WERI-Rb-1 (cell line): ENCODE results near the gene SLC16A13.

ENCODE experiments used
- DNase-seq: peaks from one replicate; pipeline ENCODE4 v3.0.0-alpha.2; 2020
- H3K27ac ChIP-seq: fragments of 250-450 bp; sonication (Bioruptor Pico); 2 replicates; pipeline ENCODE4 v1.5.1; 2020; ENCODE audit warnings: mild to moderate bottlenecking, moderate library complexity
- H3K27me3 ChIP-seq: fragments of 250-450 bp; sonication (Bioruptor Pico); 2 replicates; pipeline ENCODE4 v1.5.1; 2021; ENCODE audit warnings: mild to moderate bottlenecking, low read depth, moderate library complexity; ENCODE audit not compliant: insufficient read depth, severe bottlenecking
- H3K36me3 ChIP-seq: fragments of 250-450 bp; sonication (Bioruptor Pico); 2 replicates; pipeline ENCODE4 v1.5.1; 2020; ENCODE audit warnings: mild to moderate bottlenecking, moderate library complexity
- H3K4me3 ChIP-seq: 2 replicates; pipeline ENCODE4 v1.5.1; 2011; ENCODE audit warnings: low read depth, mild to moderate bottlenecking, control low read depth, low read length
- H3K9me3 ChIP-seq: fragments of 250-450 bp; sonication (Bioruptor Pico); 2 replicates; pipeline ENCODE4 v1.5.1; 2021; ENCODE audit warnings: mild to moderate bottlenecking, moderate library complexity; ENCODE audit not compliant: severe bottlenecking
- CTCF ChIP-seq: IDR thresholded peaks from 2 replicates; pipeline ENCODE4 v1.5.1; 2011; ENCODE audit warnings: low read depth, mild to moderate bottlenecking, control low read depth, inconsistent platforms, low read length

The SLC16A13 gene

GRCh38 chr17:7002288-7003047, 33.3 kb upstream of the SLC16A13 start:
- H3K27ac ChIP-seq: no peak overlapping the region
- no peaks in the 10 kb centered on the region for H3K27me3 ChIP-seq
- no peak for DNase-seq
- H3K4me3 ChIP-seq: no peak overlapping the region
- TF ChIP-seq CTCF: no peak
- no peaks in the 10 kb centered on the region for H3K9me3 ChIP-seq
- H3K36me3 ChIP-seq: peaks cover 16% of the 10 kb centered on the region

- Histone ChIP-seq H3K27me3 (no peaks in the 10 kb centered on the region), H3K4me3 (no peak overlapping the region), H3K9me3 (no peaks in the 10 kb centered on the region), H3K36me3 (peaks cover 16% of the 10 kb centered on the region), H3K27ac (no peak overlapping the region)
- no peak for TF ChIP-seq CTCF
- no peak for DNase-seq
Observed at GRCh38 chr17:7003745-7004144, 32.1 kb upstream of the SLC16A13 start.

GRCh38 chr17:7004398-7005253, 31.2 kb upstream of the SLC16A13 start:
- no peaks in the 10 kb centered on the region for H3K27me3 ChIP-seq
- no peaks in the 10 kb centered on the region for H3K9me3 ChIP-seq
- DNase-seq: no peak
- H3K27ac ChIP-seq: no peak overlapping the region
- peak; percentile 53 for TF ChIP-seq CTCF
- H3K4me3 ChIP-seq: no peak overlapping the region
- peaks cover 16% of the 10 kb centered on the region for H3K36me3 ChIP-seq

- H3K36me3 ChIP-seq: peaks cover 18% of the 10 kb centered on the region
- no peak for DNase-seq
Observed at GRCh38 chr17:7005716-7006115, 30.1 kb upstream of the SLC16A13 start.

GRCh38 chr17:7007143-7007542, 28.7 kb upstream of the SLC16A13 start:
- Histone ChIP-seq H3K27ac (no peak overlapping the region), H3K27me3 (no peaks in the 10 kb centered on the region), H3K9me3 (no peaks in the 10 kb centered on the region), H3K36me3 (peaks cover 8% of the 10 kb centered on the region), H3K4me3 (no peak overlapping the region)
- DNase-seq: no peak
- no peak for TF ChIP-seq CTCF

More at GRCh38 chr17:7005716-7006115, 30.1 kb upstream of the SLC16A13 start:
- H3K27ac ChIP-seq: no peak overlapping the region
- H3K4me3 ChIP-seq: no peak overlapping the region
- no peaks in the 10 kb centered on the region for H3K9me3 ChIP-seq
- no peak for TF ChIP-seq CTCF
- H3K27me3 ChIP-seq: no peaks in the 10 kb centered on the region
